Left lung (tissue), 10 donors: ENCODE measurements around the gene NAGK. TPM values are rescaled to one million over a fixed set of nuclear protein-coding genes. Genes with fewer than 3 reads are reported as not detected.
"Not testable (repeated sequence)": the region's sequence is repeated elsewhere in the genome, so short reads cannot be mapped to it uniquely, and the experiment has no call there.

ENCODE experiments used
- ATAC-seq: fragments of 200-7000 bp; cut with Tn5 transposase; one replicate; pipeline ENCODE4 v1.9.1; 2020; ENCODE audit warnings: moderate library complexity
- DNase-seq, 4 donors: peaks; one replicate each; pipeline ENCODE4 v3.0.0-alpha.2; 2013 to 2020
- H3K27ac ChIP-seq, 2 donors: fragments of 200-600 bp; sonication (generic) in 1 of 2; one replicate each; pipeline versions ENCODE4 v1.5.0 to v1.8.0; 2020 to 2021
- H3K27me3 ChIP-seq, 2 donors: fragments of 200-600 bp; sonication (generic) in 1 of 2; one replicate each; pipeline versions ENCODE4 v1.5.0 to v1.8.0; 2020 to 2021
- H3K36me3 ChIP-seq, 2 donors: fragments of 200-600 bp; sonication (generic) in 1 of 2; one replicate each; pipeline versions ENCODE4 v1.5.0 to v1.8.0; 2020 to 2021
- H3K4me1 ChIP-seq, 2 donors: fragments of 200-600 bp; one replicate each; pipeline ENCODE4 v1.8.0; 2021
- H3K4me3 ChIP-seq, 2 donors: fragments of 200-600 bp; sonication (generic) in 1 of 2; one replicate each; pipeline versions ENCODE4 v1.5.0 to v1.8.0; 2020 to 2021; ENCODE audit warnings: mild to moderate bottlenecking in 1 of 2
- H3K9me3 ChIP-seq, 2 donors: fragments of 200-600 bp; sonication (generic) in 1 of 2; one replicate each; pipeline versions ENCODE4 v1.5.0 to v1.8.0; 2020 to 2021
- CTCF ChIP-seq, 2 donors: fragments of 200-600 bp; sonication (generic) in 1 of 2; IDR thresholded peaks; one replicate each; pipeline versions ENCODE4 v1.5.0 to v1.8.0; 2021; ENCODE audit warnings: antibody characterized with exemption in 2 of 2
- intact Hi-C, 2 donors: fragments of 100-400 bp; cut with DNase I; formaldehyde crosslinking; loops; one replicate each; pipeline versions ENCODE4 v1.11.2 to v1.14.2; 2022
- polyA plus RNA-seq, 6 donors: library from polyadenylated mRNA; unstranded; fragments of 120-200 nt; gene quantifications; one replicate each; pipeline ENCODE4 v1.2.1, GENCODE V29; 2013; ENCODE audit not compliant: insufficient read length in 6 of 6
- total RNA-seq, 2 donors: library from RNA; stranded (reverse); fragmentation: NEBNext Ultra II Directional; extraction: Animal tissue kit (Norgen Biotek cat#: 25700); gene quantifications; one replicate each; pipeline ENCODE4 v1.2.1, GENCODE V29; 2021
- donor health status: DM: no; HTN: yes; CAD: no.
- donor health status: DM: no; HTN: no; CAD: no.

NAGK gene
- total and polyA plus RNA-seq, 8 donors, result 89.7 to 183 (median 106) TPM

- H3K4me1 ChIP-seq, result peaks cover 0 to 14% of the 10 kb centered on the region in 2 donors
- no peak overlapping the region for H3K4me3 ChIP-seq
- intact Hi-C loops, result no loop called here
- ATAC-seq (no peak), DNase-seq (no peak)
- no peaks in the 10 kb centered on the region for H3K9me3 ChIP-seq
- H3K36me3 ChIP-seq, result peaks cover 0 to 30% of the 10 kb centered on the region in 2 donors
- peak overlapping the region in 1 of 2 donors; percentile 13 for H3K27ac ChIP-seq
- TF ChIP-seq CTCF (IDR thresholded peaks at IDR 0.05), result no peak
- H3K27me3 ChIP-seq, result no peaks in the 10 kb centered on the region
Observed at GRCh38 chr2:71082402-71083252, 14.2 kb downstream of the NAGK start.

DNA sequence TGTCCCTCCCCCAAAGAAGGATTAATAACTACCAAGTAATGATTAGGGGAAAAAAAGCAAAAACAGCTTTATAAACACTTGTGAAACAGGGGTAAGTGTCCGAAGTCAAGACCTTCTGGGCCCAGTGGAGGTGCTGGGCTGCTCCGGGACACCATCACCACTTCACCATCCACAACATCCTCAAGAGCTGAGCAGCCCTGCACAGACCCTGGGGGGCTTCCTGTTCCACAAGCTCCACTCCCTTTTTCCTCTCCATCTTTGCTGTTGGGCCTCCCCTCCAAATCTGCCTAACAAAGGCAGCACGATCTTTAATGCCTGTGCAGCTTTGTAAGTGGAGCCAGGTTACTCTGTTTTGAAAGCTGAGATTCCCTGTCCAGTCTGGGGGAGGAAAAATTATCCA lies 14.8 kb downstream of the NAGK start:
- ATAC-seq, result not testable (repeated sequence)

GRCh38 chr2:71083752-71084312 lies 15.4 kb downstream of the NAGK start:
- Histone ChIP-seq H3K36me3 (peaks cover 0 to 18% of the 10 kb centered on the region in 2 donors), H3K27ac (peak overlapping the region; percentile 3 to 84), H3K4me1 (peaks cover 0 to 14% of the 10 kb centered on the region in 2 donors)
- intact Hi-C loops, H3K4me3 ChIP-seq, H3K9me3 ChIP-seq, H3K27me3 ChIP-seq, DNase-seq: not testable (repeated sequence)
- peak; percentile 41 for ATAC-seq

More for the DNA sequence above, 14.8 kb downstream of the NAGK start:
- Histone ChIP-seq H3K36me3 (peaks cover 0 to 23% of the 10 kb centered on the region in 2 donors), H3K4me1 (peaks cover 0 to 14% of the 10 kb centered on the region in 2 donors)
- H3K27ac ChIP-seq, H3K27me3 ChIP-seq, DNase-seq, H3K4me3 ChIP-seq, intact Hi-C loops, H3K9me3 ChIP-seq: not testable (repeated sequence)

- intact Hi-C loops, H3K27ac ChIP-seq, H3K9me3 ChIP-seq, DNase-seq, ATAC-seq, H3K27me3 ChIP-seq, H3K36me3 ChIP-seq, H3K4me3 ChIP-seq: not testable (repeated sequence)
- H3K4me1 ChIP-seq, result peaks cover 0 to 14% of the 10 kb centered on the region in 2 donors
Observed at GRCh38 chr2:71085325-71086003, 17.0 kb downstream of the NAGK start.

- H3K27me3 ChIP-seq, H3K4me3 ChIP-seq, H3K9me3 ChIP-seq, H3K36me3 ChIP-seq, H3K27ac ChIP-seq, intact Hi-C loops, DNase-seq, H3K4me1 ChIP-seq, ATAC-seq: not testable (repeated sequence)
Observed at GRCh38 chr2:71089475-71089874, 21.0 kb downstream of the NAGK start.

DNA sequence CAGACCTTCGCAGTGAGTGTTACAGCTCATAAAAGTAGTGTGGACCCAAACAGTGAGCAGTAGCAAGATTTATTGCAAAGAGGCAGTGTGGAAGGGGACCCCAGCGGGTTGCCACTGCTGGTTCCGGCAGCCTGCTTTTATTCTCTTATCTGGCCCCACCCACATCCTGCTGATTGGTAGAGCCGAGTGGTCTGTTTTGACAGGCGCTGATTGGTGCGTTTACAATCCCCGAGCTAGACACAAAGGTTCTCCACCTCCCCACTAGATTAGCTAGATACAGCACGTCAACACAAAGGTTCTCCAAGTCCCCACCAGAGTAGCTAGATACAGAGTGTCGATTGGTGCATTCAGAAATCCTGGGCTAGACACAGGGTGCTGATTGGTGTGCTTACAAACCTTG lies 23.4 kb downstream of the NAGK start:
- intact Hi-C loops, H3K9me3 ChIP-seq: not testable (repeated sequence)

GRCh38 chr2:71092491-71093260 lies 24.2 kb downstream of the NAGK start:
- H3K4me1 ChIP-seq, H3K4me3 ChIP-seq, H3K27me3 ChIP-seq, H3K27ac ChIP-seq, intact Hi-C loops, DNase-seq, H3K9me3 ChIP-seq, ATAC-seq, H3K36me3 ChIP-seq: not testable (repeated sequence)

More for the DNA sequence above, 23.4 kb downstream of the NAGK start:
- H3K4me1 ChIP-seq, H3K36me3 ChIP-seq, H3K27ac ChIP-seq, DNase-seq, H3K27me3 ChIP-seq, H3K4me3 ChIP-seq, ATAC-seq: not testable (repeated sequence)
